Liver (tissue), 3 donors: ENCODE data around the gene RETN.

Experiments
- HNF4A ChIP-seq, 2 donors: conservative IDR thresholded peaks; 2 replicates each; pipeline ENCODE4 v1.6.1; 2016; ENCODE audit warnings: antibody characterized with exemption in 2 of 2, mild to moderate bottlenecking in 2 of 2
- RAD21 ChIP-seq, 2 donors: IDR thresholded peaks; 2 replicates each; pipeline ENCODE4 v1.6.1; 2016; ENCODE audit warnings: antibody characterized with exemption in 2 of 2, mild to moderate bottlenecking in 2 of 2
- RXRA ChIP-seq, 2 donors: IDR thresholded peaks; 2 replicates each; pipeline ENCODE4 v1.6.1; 2017 to 2018; ENCODE audit warnings: antibody characterized with exemption in 2 of 2, mild to moderate bottlenecking in 1 of 2
- SP1 ChIP-seq: IDR thresholded peaks from 2 replicates; pipeline ENCODE4 v1.6.1; 2018; ENCODE audit warnings: antibody characterized with exemption, mild to moderate bottlenecking
- TAF1 ChIP-seq: conservative IDR thresholded peaks from 2 replicates; pipeline ENCODE4 v1.6.1; 2016; ENCODE audit warnings: antibody characterized with exemption, mild to moderate bottlenecking
- TF ChIP-seq, protein P1 (sequence below): IDR thresholded peaks from 2 replicates; pipeline ENCODE4 v1.6.1; 2016; ENCODE audit warnings: antibody characterized with exemption
- TF ChIP-seq, protein P2 (sequence below): fragments of 150-350 bp; IDR thresholded peaks from 2 replicates; pipeline ENCODE4 v1.5.1; 2017; ENCODE audit warnings: improper control_type of control experiment, low read depth, low read length; ENCODE audit not compliant: missing input control
- TF ChIP-seq, protein P3 (sequence below): IDR thresholded peaks from 2 replicates; pipeline ENCODE4 v1.6.1; 2016; ENCODE audit warnings: antibody characterized with exemption, mild to moderate bottlenecking
- TF ChIP-seq, protein P4 (sequence below): IDR thresholded peaks from 2 replicates; pipeline ENCODE4 v1.6.1; 2016; ENCODE audit warnings: antibody characterized with exemption
- donor health status: healthy.
- donor health status: healthy.

DNA sequence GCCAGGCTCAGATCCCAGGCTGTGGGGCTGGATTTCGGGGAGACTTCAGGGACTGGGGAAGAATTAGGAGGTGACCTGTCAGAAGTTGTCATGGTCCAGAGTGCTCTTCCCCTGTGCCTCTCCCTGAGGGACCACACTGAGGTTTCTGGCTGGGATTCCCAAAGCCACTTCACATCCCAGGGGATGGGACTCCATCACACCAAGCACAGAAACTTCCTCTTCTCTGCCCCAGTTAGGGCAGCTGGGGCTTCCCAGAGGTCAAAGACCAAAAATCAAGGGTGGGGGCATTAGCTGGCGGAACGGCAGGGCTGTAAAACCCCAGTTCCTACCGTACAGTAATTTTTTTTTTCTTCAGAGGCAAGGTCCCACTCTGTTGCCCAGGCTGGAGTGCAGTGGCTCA, 25.6 kb downstream of the RETN start:
- TF ChIP-seq, protein P1, sequence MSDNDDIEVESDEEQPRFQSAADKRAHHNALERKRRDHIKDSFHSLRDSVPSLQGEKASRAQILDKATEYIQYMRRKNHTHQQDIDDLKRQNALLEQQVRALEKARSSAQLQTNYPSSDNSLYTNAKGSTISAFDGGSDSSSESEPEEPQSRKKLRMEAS, result no peak
- TF ChIP-seq, protein P2, sequence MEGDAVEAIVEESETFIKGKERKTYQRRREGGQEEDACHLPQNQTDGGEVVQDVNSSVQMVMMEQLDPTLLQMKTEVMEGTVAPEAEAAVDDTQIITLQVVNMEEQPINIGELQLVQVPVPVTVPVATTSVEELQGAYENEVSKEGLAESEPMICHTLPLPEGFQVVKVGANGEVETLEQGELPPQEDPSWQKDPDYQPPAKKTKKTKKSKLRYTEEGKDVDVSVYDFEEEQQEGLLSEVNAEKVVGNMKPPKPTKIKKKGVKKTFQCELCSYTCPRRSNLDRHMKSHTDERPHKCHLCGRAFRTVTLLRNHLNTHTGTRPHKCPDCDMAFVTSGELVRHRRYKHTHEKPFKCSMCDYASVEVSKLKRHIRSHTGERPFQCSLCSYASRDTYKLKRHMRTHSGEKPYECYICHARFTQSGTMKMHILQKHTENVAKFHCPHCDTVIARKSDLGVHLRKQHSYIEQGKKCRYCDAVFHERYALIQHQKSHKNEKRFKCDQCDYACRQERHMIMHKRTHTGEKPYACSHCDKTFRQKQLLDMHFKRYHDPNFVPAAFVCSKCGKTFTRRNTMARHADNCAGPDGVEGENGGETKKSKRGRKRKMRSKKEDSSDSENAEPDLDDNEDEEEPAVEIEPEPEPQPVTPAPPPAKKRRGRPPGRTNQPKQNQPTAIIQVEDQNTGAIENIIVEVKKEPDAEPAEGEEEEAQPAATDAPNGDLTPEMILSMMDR, result no peak
- TF ChIP-seq, protein P3, sequence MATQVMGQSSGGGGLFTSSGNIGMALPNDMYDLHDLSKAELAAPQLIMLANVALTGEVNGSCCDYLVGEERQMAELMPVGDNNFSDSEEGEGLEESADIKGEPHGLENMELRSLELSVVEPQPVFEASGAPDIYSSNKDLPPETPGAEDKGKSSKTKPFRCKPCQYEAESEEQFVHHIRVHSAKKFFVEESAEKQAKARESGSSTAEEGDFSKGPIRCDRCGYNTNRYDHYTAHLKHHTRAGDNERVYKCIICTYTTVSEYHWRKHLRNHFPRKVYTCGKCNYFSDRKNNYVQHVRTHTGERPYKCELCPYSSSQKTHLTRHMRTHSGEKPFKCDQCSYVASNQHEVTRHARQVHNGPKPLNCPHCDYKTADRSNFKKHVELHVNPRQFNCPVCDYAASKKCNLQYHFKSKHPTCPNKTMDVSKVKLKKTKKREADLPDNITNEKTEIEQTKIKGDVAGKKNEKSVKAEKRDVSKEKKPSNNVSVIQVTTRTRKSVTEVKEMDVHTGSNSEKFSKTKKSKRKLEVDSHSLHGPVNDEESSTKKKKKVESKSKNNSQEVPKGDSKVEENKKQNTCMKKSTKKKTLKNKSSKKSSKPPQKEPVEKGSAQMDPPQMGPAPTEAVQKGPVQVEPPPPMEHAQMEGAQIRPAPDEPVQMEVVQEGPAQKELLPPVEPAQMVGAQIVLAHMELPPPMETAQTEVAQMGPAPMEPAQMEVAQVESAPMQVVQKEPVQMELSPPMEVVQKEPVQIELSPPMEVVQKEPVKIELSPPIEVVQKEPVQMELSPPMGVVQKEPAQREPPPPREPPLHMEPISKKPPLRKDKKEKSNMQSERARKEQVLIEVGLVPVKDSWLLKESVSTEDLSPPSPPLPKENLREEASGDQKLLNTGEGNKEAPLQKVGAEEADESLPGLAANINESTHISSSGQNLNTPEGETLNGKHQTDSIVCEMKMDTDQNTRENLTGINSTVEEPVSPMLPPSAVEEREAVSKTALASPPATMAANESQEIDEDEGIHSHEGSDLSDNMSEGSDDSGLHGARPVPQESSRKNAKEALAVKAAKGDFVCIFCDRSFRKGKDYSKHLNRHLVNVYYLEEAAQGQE, result no peak
- TF ChIP-seq RXRA (IDR thresholded peaks at IDR 0.05) (no peak), SP1 (no peak), RAD21 (IDR thresholded peaks at IDR 0.05) (no peak), TAF1 (no peak), HNF4A (conservative IDR thresholded peaks at IDR 0.05) (no peak)
- TF ChIP-seq, protein P4, sequence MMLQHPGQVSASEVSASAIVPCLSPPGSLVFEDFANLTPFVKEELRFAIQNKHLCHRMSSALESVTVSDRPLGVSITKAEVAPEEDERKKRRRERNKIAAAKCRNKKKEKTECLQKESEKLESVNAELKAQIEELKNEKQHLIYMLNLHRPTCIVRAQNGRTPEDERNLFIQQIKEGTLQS, result no peak
